ENCODE measurements around the gene HELT. TPM values are rescaled to one million over a fixed set of nuclear protein-coding genes. Genes with fewer than 3 reads are reported as not detected.
"Not testable (repeated sequence)": the region's sequence is repeated elsewhere in the genome, so short reads cannot be mapped to it uniquely, and the experiment has no call there.

Gene HELT
- total RNA-seq, 1 donor, result not detected

DNA sequence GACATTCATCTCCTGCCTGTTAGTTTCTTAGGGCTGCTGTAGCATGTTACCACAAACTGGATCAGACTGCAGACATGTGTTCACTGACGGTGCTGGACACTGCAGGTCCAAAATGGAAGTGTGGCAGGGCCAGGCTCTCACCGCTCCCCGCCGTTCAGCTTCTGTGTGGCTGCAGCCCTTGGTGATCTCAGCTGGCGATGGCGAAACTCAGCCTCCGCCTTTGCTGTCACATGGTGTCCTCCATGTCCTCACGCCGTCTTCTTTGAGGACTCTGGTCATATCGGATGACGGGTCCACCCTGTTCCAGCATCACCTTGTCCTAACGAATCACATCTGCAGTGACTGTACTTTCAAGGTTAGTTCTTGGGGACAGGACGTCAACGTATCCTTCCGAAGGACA lies 25.9 kb upstream of the HELT start:
- no peaks in the 10 kb centered on the region for H3K9me3 ChIP-seq (ENCODE audit: low read depth, low read length)
- H3K27me3 ChIP-seq (ENCODE audit: insufficient read depth, low read length), result no peaks in the 10 kb centered on the region
- no peak overlapping the region for H3K4me3 ChIP-seq (ENCODE audit: low read length)
- peaks cover 8% of the 10 kb centered on the region for H3K4me1 ChIP-seq (ENCODE audit: insufficient read depth, low read length)

DNA sequence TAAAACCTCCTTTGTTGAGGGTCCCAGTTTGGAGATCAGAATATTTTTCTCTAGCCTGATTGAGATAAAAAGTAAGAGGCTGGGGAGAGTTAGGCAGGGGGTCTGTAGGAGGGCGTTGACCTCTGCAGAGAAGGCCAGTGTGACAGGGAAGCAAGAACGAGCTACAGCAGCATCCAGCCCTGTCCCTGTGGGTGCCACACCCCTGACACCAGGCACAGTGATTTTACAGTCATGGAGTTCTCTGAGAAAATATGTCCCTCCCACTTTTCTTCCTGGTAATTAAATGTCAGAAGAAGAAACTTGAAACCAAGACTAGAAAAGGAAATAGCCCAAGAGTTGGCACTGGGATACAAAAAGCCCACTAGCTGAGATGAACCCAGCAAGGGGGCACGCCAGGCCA lies 25.0 kb upstream of the HELT start:
- H3K27me3 ChIP-seq (ENCODE audit: insufficient read depth, low read length), result no peaks in the 10 kb centered on the region
- no peak overlapping the region for H3K4me3 ChIP-seq (ENCODE audit: low read length)
- peaks cover 8% of the 10 kb centered on the region for H3K4me1 ChIP-seq (ENCODE audit: insufficient read depth, low read length)
- no peaks in the 10 kb centered on the region for H3K9me3 ChIP-seq (ENCODE audit: low read depth, low read length)

DNA sequence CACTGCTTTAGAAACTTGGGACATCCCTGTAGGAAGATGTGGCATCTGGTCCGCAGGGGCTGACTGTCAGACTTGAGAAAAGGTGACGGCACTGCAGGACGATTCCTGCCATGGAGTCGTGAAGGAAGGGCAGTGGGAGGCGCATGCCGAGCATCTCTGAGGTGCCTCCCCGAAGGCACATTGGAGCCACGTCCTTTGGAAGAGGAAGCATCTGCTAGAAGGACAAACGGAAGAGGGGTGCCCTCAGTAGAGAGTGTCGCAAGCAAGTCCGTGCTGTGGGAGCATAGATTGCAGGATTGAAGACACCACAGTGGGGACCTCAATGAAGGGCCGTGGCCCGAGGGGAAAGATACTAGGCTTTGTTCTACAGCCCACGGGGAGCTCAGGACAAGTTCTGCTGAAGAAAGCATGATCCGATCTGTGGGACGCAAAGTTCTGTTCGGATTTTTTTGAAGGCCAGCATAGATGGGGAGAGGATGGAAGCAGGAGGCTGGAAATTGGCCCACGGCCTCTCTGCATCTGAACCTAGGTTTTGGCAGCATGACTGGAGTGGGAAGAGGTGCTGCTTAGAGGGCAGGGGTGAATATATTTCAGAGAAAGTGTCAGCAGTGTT lies 24.2 kb upstream of the HELT start:
- Histone ChIP-seq H3K4me1 (ENCODE audit: insufficient read depth, low read length) (peaks cover 8% of the 10 kb centered on the region), H3K9me3 (ENCODE audit: low read depth, low read length) (no peaks in the 10 kb centered on the region), H3K4me3 (ENCODE audit: low read length) (no peak overlapping the region), H3K27me3 (ENCODE audit: insufficient read depth, low read length) (no peaks in the 10 kb centered on the region)

- H3K4me3 ChIP-seq (ENCODE audit: low read length), result no peak overlapping the region
- no peaks in the 10 kb centered on the region for H3K9me3 ChIP-seq (ENCODE audit: low read depth, low read length)
- H3K27me3 ChIP-seq (ENCODE audit: insufficient read depth, low read length), result no peaks in the 10 kb centered on the region
- H3K4me1 ChIP-seq (ENCODE audit: insufficient read depth, low read length), result peaks cover 8% of the 10 kb centered on the region
These were observed 23.7 kb upstream of the HELT start for GRCh38 chr4:184994623-184995010.

GRCh38 chr4:184997656-184998055 lies 20.6 kb upstream of the HELT start:
- not testable (repeated sequence) for H3K9me3 ChIP-seq (ENCODE audit: low read depth, low read length); H3K4me1 ChIP-seq (ENCODE audit: insufficient read depth, low read length); H3K4me3 ChIP-seq (ENCODE audit: low read length); H3K27me3 ChIP-seq (ENCODE audit: insufficient read depth, low read length)

- Histone ChIP-seq H3K27me3 (ENCODE audit: insufficient read depth, low read length) (no peaks in the 10 kb centered on the region), H3K9me3 (ENCODE audit: low read depth, low read length) (no peaks in the 10 kb centered on the region), H3K4me3 (ENCODE audit: low read length) (no peak overlapping the region), H3K4me1 (ENCODE audit: insufficient read depth, low read length) (peaks cover 10% of the 10 kb centered on the region)
These were observed 15.5 kb upstream of the HELT start for GRCh38 chr4:185002784-185003183.

DNA sequence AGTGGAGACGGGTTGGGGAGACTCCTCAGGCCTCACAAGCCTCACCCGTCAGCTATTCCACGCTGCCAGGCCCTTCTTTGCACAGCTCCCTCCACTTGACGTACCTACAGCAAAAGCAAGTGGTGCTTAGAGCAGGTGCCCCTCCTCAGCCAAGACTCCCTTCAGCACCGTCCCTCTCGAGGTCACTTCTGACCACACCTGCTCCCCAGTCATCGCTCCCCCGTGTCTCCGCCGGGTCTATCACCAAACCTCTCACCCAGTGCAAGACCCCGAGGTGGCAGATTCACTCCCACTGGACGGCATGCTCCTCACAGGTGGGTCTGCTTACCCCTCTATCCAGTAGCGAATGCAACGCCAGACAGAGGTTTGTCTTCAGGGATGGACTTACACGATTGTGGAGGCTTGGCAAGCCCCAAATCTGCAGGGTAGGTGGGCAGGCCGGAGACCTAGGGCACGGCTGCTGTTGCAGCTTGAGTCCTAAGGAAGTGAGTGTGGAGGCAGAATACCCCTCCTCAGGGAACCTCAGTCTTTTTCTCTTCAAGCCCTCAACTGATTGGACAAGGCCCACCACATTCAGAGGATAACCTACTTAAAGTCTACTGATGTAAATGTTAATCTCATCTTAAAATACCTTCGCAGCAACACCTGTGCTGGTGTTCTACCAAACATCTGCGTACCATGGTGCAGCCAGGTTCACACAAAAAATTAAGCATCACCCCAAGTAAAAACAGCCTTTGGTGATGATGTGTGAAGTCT lies 14.5 kb upstream of the HELT start:
- Histone ChIP-seq H3K4me1 (ENCODE audit: insufficient read depth, low read length) (peaks cover 10% of the 10 kb centered on the region), H3K27me3 (ENCODE audit: insufficient read depth, low read length) (no peaks in the 10 kb centered on the region), H3K9me3 (ENCODE audit: low read depth, low read length) (no peaks in the 10 kb centered on the region), H3K4me3 (ENCODE audit: low read length) (no peak overlapping the region)

DNA sequence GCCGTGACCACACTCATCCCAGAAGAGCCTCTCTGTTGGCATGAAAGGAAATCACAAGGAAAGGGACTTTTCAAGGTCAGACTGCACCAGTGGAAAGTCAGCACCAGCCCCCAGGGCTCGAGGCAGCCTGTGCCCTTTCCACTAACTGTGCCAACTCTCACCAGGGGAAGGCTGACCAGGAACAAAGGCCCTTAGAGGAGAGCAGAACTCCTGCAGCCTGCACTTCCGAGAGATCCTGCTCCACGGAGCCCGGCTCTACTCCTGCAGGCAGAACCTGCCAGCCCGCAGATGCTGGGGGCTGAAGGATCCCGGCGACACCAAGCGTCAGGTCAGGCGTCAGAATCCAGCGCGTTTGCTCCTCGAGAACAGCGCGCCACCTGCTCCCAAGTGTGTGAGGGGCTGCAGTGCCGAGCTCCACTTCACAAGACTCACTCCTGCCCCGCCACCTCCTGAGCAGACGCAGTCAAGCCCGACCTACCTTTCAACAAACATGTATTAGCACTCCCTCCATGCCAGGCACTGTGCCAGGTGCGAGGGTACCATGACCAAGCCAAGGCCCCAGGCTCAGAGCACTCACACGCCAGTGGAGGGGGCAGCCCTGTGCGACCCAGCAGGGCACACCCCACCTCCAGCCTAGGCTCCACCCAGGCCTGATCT lies 13.6 kb upstream of the HELT start:
- H3K9me3 ChIP-seq (ENCODE audit: low read depth, low read length), result no peaks in the 10 kb centered on the region
- no peaks in the 10 kb centered on the region for H3K27me3 ChIP-seq (ENCODE audit: insufficient read depth, low read length)
- H3K4me3 ChIP-seq (ENCODE audit: low read length), result no peak overlapping the region
- peaks cover 10% of the 10 kb centered on the region for H3K4me1 ChIP-seq (ENCODE audit: insufficient read depth, low read length)

DNA sequence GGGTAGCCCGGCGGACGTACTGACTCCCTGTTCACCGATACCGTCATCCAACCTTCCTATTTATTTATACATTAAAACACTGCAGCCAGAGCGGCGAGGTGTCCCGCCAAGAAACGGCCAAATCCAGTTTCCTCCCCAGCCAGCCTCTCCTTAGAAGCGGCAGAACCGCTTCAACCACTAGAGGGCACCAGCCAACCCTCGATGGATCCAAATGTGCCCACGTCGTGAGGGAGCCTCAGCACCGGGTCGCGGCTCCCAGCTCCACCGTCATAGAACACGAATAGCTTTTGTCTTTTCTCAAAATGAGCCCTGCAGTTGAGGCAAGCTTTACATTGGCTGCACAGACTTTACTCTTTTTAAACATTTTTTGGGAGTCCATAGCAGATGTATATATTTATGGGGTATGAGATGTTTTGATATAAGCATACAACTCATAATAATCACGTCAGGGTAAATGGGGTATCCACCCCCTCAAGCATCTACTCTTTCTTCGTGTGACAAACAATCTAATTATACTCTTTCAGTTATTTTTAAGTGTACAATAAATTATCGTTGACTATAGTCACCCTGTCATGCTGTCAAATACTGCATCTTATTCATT lies 13.0 kb upstream of the HELT start:
- no peaks in the 10 kb centered on the region for H3K9me3 ChIP-seq (ENCODE audit: low read depth, low read length)
- H3K27me3 ChIP-seq (ENCODE audit: insufficient read depth, low read length), result no peaks in the 10 kb centered on the region
- peaks cover 10% of the 10 kb centered on the region for H3K4me1 ChIP-seq (ENCODE audit: insufficient read depth, low read length)
- no peak overlapping the region for H3K4me3 ChIP-seq (ENCODE audit: low read length)

DNA sequence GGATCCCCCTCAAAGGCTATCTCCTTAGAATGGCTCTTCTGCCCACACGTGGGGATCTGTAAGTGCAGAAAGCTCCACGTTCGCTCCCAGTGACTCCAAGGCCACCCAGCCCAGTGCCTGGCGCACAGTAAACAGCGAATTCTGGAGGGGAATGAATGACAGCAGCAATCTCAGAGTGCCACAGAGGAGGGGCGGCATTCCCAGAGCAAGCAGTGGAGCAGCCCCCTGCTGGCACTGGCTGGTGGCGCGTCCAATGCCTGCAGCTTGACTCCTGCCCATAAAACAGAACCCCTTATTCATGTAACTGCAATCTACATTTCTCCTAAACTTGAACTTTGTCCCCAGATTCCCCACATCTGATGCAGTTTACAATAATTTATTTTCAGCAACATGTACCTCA lies 6.9 kb upstream of the HELT start:
- Histone ChIP-seq H3K4me3 (ENCODE audit: low read length) (no peak overlapping the region), H3K4me1 (ENCODE audit: insufficient read depth, low read length) (no peaks in the 10 kb centered on the region), H3K27me3 (ENCODE audit: insufficient read depth, low read length) (peaks cover 41% of the 10 kb centered on the region), H3K9me3 (ENCODE audit: low read depth, low read length) (no peaks in the 10 kb centered on the region)

DNA sequence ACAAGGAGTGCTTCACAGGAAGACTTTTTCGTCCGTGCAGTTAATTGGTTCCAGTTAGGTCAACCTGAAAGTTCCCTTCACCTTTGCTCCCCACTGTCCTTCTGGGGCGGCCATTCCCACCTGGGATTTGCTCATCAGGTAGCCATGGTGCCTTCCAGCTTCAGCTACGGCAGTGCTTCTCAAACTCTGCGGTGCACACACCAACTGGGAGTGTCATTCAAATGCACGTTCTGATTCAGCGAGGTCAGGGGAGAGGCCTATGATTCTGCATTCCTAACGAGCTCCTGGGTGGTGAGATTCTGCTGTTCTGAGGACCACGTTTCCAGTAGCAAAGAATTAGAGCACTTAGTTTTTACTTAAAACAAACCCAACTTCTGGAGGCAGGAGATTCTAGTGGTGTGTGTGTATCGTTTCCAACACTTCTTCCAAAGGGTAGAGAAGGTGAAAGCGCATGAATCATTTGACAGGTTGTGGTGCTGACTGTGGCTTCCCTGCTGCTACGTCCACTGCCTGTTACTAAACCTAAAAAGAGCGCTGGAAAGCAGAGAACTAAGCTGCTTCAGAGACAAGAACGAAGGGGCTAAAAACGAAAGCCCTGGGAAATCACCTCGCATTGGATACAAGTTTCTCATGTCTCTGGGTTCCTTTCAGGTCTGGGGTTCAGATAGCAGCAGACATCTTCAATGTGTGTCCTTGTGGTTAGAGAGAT lies 4.7 kb upstream of the HELT start:
- H3K9me3 ChIP-seq (ENCODE audit: low read depth, low read length), result no peaks in the 10 kb centered on the region
- no peak overlapping the region for H3K4me3 ChIP-seq (ENCODE audit: low read length)
- H3K27me3 ChIP-seq (ENCODE audit: insufficient read depth, low read length), result peaks cover 60% of the 10 kb centered on the region
- no peaks in the 10 kb centered on the region for H3K4me1 ChIP-seq (ENCODE audit: insufficient read depth, low read length)

- no peaks in the 10 kb centered on the region for H3K9me3 ChIP-seq (ENCODE audit: low read depth, low read length)
- H3K4me1 ChIP-seq (ENCODE audit: insufficient read depth, low read length), result no peaks in the 10 kb centered on the region
- H3K4me3 ChIP-seq (ENCODE audit: low read length), result no peak overlapping the region
- peaks cover 75% of the 10 kb centered on the region for H3K27me3 ChIP-seq (ENCODE audit: insufficient read depth, low read length)
These were observed 3.2 kb upstream of the HELT start for GRCh38 chr4:185015108-185015507.

- H3K27me3 ChIP-seq (ENCODE audit: insufficient read depth, low read length), result peaks cover 87% of the 10 kb centered on the region
- H3K4me3 ChIP-seq (ENCODE audit: low read length), result no peak overlapping the region
These were observed 2.0 kb upstream of the HELT start for GRCh38 chr4:185016101-185016940.

More at GRCh38 chr4:185016101-185016940, 2.0 kb upstream of the HELT start:
- H3K4me1 ChIP-seq (ENCODE audit: insufficient read depth, low read length), result no peaks in the 10 kb centered on the region
- H3K9me3 ChIP-seq (ENCODE audit: low read depth, low read length), result no peaks in the 10 kb centered on the region

Measured in mononuclear cell (primary cell).